Nephron (organoid): Measurements from ENCODE around the gene ARHGEF11.

Experiments used
- H3K27ac Mint-ChIP-seq, 3 experiments: 2 replicates each; pipeline ENCODE4 v1.8.0; 2020; ENCODE audit warnings: mixed read lengths in 3 of 3, mild to moderate bottlenecking in 2 of 3, moderate library complexity in 1 of 3
- H3K27me3 Mint-ChIP-seq: 2 replicates; pipeline ENCODE4 v1.8.0; 2021; ENCODE audit warnings: low read depth, mild to moderate bottlenecking, moderate library complexity, mixed read lengths
- H3K36me3 Mint-ChIP-seq: 2 replicates; pipeline ENCODE4 v1.8.0; 2020; ENCODE audit warnings: low read depth, mixed read lengths
- H3K4me1 Mint-ChIP-seq: 2 replicates; pipeline ENCODE4 v1.8.0; 2020; ENCODE audit warnings: mixed read lengths
- H3K4me3 Mint-ChIP-seq, 3 experiments: 2 replicates each; pipeline ENCODE4 v1.8.0; 2020; ENCODE audit warnings: mild to moderate bottlenecking in 3 of 3, mixed read lengths in 3 of 3, moderate library complexity in 2 of 3
- H3K9me3 Mint-ChIP-seq: 2 replicates; pipeline ENCODE4 v1.8.0; 2020; ENCODE audit warnings: mixed read lengths
- TF ChIP-seq, protein P1 (sequence below), 3 experiments: fragments of 200-600 bp; sonication (generic); IDR thresholded peaks; one replicate each; pipeline ENCODE4 v1.5.0; 2021; ENCODE audit warnings: antibody characterized with exemption in 3 of 3; ENCODE audit not compliant: unreplicated experiment in 3 of 3

The ARHGEF11 gene

DNA sequence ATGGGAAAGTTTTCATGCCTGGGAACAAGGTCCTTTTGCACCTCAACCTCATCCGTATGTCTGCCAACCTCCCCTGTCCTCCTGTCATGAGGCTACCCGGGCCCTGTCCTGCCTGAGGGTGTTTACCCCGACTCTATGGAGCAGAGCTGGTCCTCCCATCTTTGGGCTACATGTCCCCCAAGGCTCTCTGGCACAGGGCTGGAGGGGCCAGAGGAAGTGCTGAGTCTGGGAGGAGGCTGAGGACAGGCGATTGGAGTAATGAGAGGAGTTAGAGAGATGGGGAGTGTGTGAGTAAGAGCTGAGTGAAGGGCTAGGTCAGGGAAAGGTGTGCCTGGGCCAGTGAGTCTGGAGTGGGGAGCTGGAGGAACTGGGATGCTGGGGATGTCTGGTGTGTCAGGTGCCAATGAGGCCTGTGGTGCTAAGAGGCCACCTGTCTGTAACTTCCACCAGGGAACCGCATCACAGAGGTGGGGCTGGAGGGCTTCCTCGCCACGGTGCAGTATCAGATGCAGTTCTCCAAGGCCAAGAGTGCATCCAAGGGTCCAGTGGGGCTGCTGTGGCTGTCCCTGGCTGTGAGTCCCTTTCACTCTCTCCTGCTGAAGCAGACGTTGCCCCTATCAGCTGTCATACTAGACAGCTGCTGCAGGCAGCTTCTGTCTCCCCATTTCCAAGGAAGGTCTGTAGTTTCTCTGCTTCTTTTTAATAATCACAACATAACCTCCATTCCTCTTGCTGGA, 113.4 kb downstream of the ARHGEF11 start:
- Mint-ChIP-seq H3K27me3 (peaks cover 44% of the 10 kb centered on the region), H3K36me3 (peaks cover 16% of the 10 kb centered on the region), H3K4me1 (peaks cover 31% of the 10 kb centered on the region), H3K9me3 (no peaks in the 10 kb centered on the region), H3K27ac (peak overlapping the region in 2 of 3 experiments; percentile 15 to 20), H3K4me3 (peak overlapping the region in 1 of 3 experiments; percentile 24)
- TF ChIP-seq, protein P1, sequence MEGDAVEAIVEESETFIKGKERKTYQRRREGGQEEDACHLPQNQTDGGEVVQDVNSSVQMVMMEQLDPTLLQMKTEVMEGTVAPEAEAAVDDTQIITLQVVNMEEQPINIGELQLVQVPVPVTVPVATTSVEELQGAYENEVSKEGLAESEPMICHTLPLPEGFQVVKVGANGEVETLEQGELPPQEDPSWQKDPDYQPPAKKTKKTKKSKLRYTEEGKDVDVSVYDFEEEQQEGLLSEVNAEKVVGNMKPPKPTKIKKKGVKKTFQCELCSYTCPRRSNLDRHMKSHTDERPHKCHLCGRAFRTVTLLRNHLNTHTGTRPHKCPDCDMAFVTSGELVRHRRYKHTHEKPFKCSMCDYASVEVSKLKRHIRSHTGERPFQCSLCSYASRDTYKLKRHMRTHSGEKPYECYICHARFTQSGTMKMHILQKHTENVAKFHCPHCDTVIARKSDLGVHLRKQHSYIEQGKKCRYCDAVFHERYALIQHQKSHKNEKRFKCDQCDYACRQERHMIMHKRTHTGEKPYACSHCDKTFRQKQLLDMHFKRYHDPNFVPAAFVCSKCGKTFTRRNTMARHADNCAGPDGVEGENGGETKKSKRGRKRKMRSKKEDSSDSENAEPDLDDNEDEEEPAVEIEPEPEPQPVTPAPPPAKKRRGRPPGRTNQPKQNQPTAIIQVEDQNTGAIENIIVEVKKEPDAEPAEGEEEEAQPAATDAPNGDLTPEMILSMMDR (IDR thresholded peaks at IDR 0.05; ENCODE audit: unreplicated experiment in 3 of 3), result no peak

DNA sequence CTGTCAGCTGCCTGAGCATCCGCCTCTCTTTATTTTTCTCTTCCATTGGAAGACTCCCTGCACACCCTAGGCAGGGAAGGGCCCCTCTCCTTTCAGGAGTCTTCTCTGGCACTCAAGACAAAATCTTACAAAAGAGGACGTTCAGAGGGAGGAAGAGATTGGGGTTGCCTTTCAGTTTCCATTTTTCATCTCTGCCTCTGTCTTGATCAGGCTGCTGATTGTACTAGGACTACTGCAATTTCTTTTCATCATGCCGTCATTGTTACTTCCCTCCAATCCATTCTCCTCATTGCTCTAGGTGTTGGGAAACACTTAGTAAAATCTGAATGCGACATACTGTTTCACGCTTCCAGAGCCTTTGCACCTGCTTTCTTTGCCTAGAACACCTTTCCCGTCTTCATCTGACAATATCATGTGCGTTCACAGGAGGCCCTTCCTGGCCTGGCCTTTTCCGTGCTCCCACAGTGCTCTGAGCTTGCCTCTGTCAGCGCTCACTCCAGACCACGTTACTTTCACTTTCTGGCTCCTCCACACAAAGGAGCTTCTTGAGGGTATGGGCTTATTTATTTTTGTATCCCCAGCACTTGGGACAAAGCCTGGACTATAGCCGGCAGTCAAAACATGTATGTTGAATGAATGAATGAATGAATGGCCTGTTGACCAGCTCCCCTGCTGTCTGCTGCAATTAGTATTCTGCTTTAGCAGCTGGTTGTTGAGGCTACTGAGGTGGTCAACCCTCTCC, 114.2 kb downstream of the ARHGEF11 start:
- TF ChIP-seq, protein P1 (IDR thresholded peaks at IDR 0.05; ENCODE audit: unreplicated experiment in 3 of 3), result no peak
- H3K27ac Mint-ChIP-seq, result no peak overlapping the region
- H3K36me3 Mint-ChIP-seq, result peaks cover 14% of the 10 kb centered on the region
- peaks cover 51% of the 10 kb centered on the region for H3K27me3 Mint-ChIP-seq
- no peaks in the 10 kb centered on the region for H3K9me3 Mint-ChIP-seq
- H3K4me3 Mint-ChIP-seq, result no peak overlapping the region
- peaks cover 31% of the 10 kb centered on the region for H3K4me1 Mint-ChIP-seq

DNA sequence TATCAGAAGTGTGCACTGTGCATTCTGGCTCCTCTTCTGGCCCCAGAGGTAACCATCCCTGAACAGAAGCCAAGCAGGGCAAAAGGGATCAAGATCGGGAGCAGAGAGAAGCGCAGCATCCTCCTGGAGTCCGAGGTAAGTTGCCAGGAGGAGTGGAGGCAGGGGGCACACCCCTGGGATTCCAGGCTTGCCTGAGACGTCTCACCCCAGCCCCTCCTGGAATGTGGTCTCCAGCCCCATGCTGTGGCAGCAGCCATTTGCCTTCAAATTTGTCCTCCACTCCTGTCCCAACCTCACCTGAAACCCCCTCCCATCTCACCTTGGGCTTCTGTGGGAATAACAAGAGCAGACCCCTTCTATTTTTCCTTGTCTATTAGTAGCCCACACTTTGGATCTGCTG, 115.1 kb downstream of the ARHGEF11 start:
- H3K9me3 Mint-ChIP-seq, result no peaks in the 10 kb centered on the region
- peaks cover 60% of the 10 kb centered on the region for H3K27me3 Mint-ChIP-seq
- H3K4me3 Mint-ChIP-seq, result no peak overlapping the region
- peaks cover 8% of the 10 kb centered on the region for H3K36me3 Mint-ChIP-seq
- H3K4me1 Mint-ChIP-seq, result peaks cover 38% of the 10 kb centered on the region
- H3K27ac Mint-ChIP-seq, result no peak overlapping the region
- TF ChIP-seq, protein P1 (IDR thresholded peaks at IDR 0.05; ENCODE audit: unreplicated experiment in 3 of 3), result no peak

DNA sequence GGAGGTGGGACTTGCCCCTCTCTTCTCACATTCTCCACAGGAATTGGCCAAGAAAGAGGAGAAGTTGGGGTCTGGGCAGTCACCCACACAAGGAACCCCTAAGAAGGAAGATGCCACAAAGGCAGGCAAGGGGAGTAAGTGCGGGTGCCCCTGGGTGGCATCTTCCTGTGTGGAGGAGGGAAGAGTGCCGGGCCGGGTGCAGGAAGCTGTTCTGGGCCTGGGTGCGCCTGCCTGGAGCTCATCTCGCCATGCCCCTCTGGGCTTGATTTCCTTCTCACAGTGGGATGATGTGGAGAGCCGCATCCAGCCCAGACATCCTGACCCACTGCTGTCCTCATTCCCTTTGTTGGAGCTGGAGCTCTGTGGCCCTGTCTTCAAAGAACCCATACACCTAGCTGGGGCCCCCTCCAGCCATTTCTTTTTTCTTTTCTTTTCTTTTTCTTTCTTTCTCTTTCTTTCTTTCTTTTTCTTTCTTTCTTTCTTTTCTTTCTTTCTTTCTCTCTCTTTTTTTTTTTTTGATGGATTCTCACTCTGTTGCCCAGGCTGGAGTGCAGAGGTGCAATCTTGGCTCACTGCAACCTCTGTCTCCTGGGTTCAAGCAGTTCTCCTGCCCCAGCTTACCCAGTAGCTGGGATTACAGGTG, 115.8 kb downstream of the ARHGEF11 start:
- peaks cover 68% of the 10 kb centered on the region for H3K27me3 Mint-ChIP-seq
- no peak overlapping the region for H3K27ac Mint-ChIP-seq
- H3K36me3 Mint-ChIP-seq, result peaks cover 3% of the 10 kb centered on the region
- TF ChIP-seq, protein P1 (IDR thresholded peaks at IDR 0.05; ENCODE audit: unreplicated experiment in 3 of 3), result no peak
- peaks cover 38% of the 10 kb centered on the region for H3K4me1 Mint-ChIP-seq
- H3K9me3 Mint-ChIP-seq, result no peaks in the 10 kb centered on the region
- H3K4me3 Mint-ChIP-seq, result no peak overlapping the region

DNA sequence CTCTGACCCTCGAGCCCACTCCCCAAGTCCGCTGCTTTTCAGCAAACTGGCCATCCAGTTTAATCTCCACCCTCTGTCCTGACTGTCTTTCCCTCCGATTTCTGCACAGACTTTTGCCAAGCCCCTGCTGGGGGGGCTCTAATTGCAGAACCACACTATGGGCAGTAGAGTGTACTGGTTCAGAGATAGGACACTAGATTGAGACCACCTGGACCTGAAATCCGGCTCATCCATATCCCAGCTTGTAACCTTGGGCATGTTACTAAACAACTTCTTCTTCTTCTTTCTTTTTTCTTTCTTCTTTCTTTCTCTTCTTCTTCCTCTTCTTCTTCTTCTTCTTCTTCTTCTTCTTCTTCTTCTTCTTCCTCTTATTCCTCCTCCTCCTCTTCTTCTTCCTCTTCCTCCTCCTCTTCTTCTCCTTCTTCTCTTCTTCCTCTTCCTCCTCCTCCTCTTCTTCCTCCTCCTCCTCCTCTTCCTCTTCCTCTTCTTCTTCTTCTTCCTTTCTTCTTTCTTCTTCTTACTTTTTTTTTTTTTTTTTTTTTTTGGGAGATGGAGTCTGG, 117.4 kb downstream of the ARHGEF11 start:
- Mint-ChIP-seq H3K27me3 (peaks cover 84% of the 10 kb centered on the region), H3K4me3 (peak overlapping the region; percentile 64 to 74 (median 69)), H3K36me3 (no peaks in the 10 kb centered on the region), H3K27ac (no peak overlapping the region), H3K9me3 (no peaks in the 10 kb centered on the region), H3K4me1 (peaks cover 35% of the 10 kb centered on the region)
- TF ChIP-seq, protein P1 (IDR thresholded peaks at IDR 0.05; ENCODE audit: unreplicated experiment in 3 of 3), result no peak
